SK-N-SH treated with all-trans-retinoic acid at 6 μM for 48 hours (cell line): ENCODE measurements around the gene GCC2.

Experiments used
- ARNTL ChIP-seq: fragments of 450-650 bp; formaldehyde crosslinking; IDR thresholded peaks from 2 replicates; pipeline ENCODE4 v1.5.0; 2020; ENCODE audit warnings: low read depth, mild to moderate bottlenecking, moderate library complexity, borderline replicate concordance
- CSDC2 ChIP-seq: fragments of 250-450 bp; sonication (Bioruptor Pico); IDR thresholded peaks from 2 replicates; pipeline ENCODE4 v1.5.0; 2020; ENCODE audit warnings: mild to moderate bottlenecking, moderate library complexity
- ISL1 ChIP-seq: fragments of 250-450 bp; sonication (Bioruptor Pico); IDR thresholded peaks from 2 replicates; pipeline ENCODE4 v2.1.2; 2022; ENCODE audit warnings: mild to moderate bottlenecking, moderate library complexity
- PATZ1 ChIP-seq: fragments of 250-450 bp; sonication (Bioruptor Pico); IDR thresholded peaks from 2 replicates; pipeline ENCODE4 v1.8.0; 2020; ENCODE audit warnings: mild to moderate bottlenecking, moderate library complexity, borderline replicate concordance
- POU6F1 ChIP-seq: fragments of 250-450 bp; sonication (Bioruptor Pico); IDR thresholded peaks from 2 replicates; pipeline ENCODE4 v1.8.0; 2021; ENCODE audit warnings: low read depth, mild to moderate bottlenecking, moderate library complexity, borderline replicate concordance
- PPARA ChIP-seq: fragments of 250-450 bp; sonication (Bioruptor Pico); IDR thresholded peaks from 2 replicates; pipeline ENCODE4 v1.5.0; 2020; ENCODE audit warnings: mild to moderate bottlenecking, borderline replicate concordance
- SNAI2 ChIP-seq: fragments of 250-450 bp; sonication (Bioruptor Pico); IDR thresholded peaks from 2 replicates; pipeline ENCODE4 v1.5.0; 2020; ENCODE audit warnings: mild to moderate bottlenecking, moderate library complexity
- TCF4 ChIP-seq: fragments of 250-450 bp; sonication (Bioruptor Pico); IDR thresholded peaks from 2 replicates; pipeline ENCODE4 v1.8.0; 2021; ENCODE audit warnings: mild to moderate bottlenecking, moderate library complexity, borderline replicate concordance
- TOX ChIP-seq: fragments of 250-450 bp; sonication (Bioruptor Pico); IDR thresholded peaks from 2 replicates; pipeline ENCODE4 v1.8.0; 2021; ENCODE audit warnings: mild to moderate bottlenecking, moderate library complexity, borderline replicate concordance
- ZC3H10 ChIP-seq: fragments of 250-450 bp; sonication (Bioruptor Pico); IDR thresholded peaks from 2 replicates; pipeline ENCODE4 v1.5.1; 2021; ENCODE audit warnings: mild to moderate bottlenecking, moderate library complexity
- ZFP3 ChIP-seq: fragments of 250-450 bp; sonication (Bioruptor Pico); IDR thresholded peaks from 2 replicates; pipeline ENCODE4 v1.5.0; 2020; ENCODE audit warnings: mild to moderate bottlenecking, moderate library complexity
- ZFP30 ChIP-seq: fragments of 450-650 bp; formaldehyde crosslinking; IDR thresholded peaks from 2 replicates; pipeline ENCODE4 v1.5.0; 2022; ENCODE audit warnings: mild to moderate bottlenecking, moderate library complexity
- ZNF70 ChIP-seq: fragments of 450-650 bp; formaldehyde crosslinking; IDR thresholded peaks from 2 replicates; pipeline ENCODE4 v1.5.0; 2020; ENCODE audit warnings: mild to moderate bottlenecking, moderate library complexity

GRCh38 chr2:108444941-108445840 is 3.8 kb upstream of the GCC2 start:
- peak; percentile 39; the same call in 1 of the 2 replicates for TF ChIP-seq TCF4 (CRISPR knock-in tag)
- no peak for TF ChIP-seq PATZ1
- no peak for TF ChIP-seq ZFP3 (CRISPR knock-in tag)
- TF ChIP-seq ARNTL (CRISPR knock-in tag), result no peak
- no peak for TF ChIP-seq CSDC2 (CRISPR knock-in tag)
- no peak for TF ChIP-seq PPARA (CRISPR knock-in tag)
- TF ChIP-seq ISL1 (CRISPR knock-in tag), result no peak
- TF ChIP-seq POU6F1, result no peak
- TF ChIP-seq ZC3H10 (CRISPR knock-in tag), result no peak
- TF ChIP-seq ZNF70 (CRISPR knock-in tag), result no peak
- TF ChIP-seq ZFP30, result no peak
- TF ChIP-seq TOX (CRISPR knock-in tag), result no peak
- no peak for TF ChIP-seq SNAI2 (CRISPR knock-in tag)
